GM21576 (cell line): ENCODE data around the gene MRPL34.

ENCODE experiments used
- ATAC-seq: cut with Tn5 transposase; IDR thresholded peaks from one replicate; pipeline ENCODE4 v1.9.1; 2021; ENCODE audit warnings: mild to moderate bottlenecking, moderate library complexity; ENCODE audit not compliant: unreplicated experiment

The MRPL34 gene

DNA sequence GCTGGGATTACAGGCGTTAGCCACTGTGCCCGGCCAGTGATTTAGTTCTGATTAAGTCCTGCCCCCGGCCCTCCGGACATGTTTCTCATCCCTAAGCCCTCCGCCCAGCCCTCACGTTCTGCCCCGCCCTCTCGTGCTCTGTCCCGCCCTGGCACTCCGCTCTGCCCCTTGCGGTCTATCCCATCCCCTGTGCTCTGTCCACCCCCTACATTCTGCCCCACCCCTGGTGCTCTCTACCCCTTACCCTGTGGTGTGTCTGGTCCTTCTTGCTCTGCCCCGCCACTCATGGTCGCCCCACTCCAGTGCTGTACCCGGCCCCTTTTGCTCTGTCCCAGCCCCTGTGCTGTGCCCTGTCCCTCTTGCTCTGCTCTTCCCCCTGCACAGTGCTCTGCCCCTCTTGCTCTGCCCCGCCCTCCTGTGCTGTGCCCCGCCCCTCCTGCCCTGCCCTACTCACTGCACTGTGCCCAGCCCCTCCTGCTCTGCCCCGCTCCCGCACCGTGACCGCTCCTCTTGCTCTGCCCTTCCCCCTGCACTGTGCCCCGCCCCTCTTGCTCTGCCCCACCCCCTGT is 34.7 kb downstream of the MRPL34 start:
- no peak for ATAC-seq

DNA sequence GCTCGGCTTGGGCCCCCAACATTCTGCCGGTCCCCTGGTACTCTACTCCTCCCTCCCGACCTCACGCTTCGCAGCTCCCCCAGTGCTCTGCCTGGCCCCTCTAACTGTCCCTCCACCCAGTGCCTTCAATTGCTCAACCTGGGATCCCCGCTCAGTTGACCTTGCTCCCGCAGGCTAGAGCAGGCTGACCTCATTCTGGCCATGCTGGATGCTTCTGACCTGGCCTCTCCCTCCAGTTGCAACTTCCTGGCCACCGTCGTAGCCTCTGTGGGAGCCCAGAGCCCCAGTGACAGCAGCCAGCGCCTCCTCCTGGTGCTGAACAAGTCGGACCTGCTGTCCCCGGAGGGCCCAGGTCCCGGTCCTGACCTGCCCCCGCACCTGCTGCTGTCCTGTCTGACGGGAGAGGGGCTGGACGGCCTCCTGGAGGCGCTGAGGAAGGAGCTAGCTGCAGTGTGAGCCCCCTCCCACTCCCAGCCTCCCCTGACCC is 35.2 kb downstream of the MRPL34 start:
- no peak for ATAC-seq

DNA sequence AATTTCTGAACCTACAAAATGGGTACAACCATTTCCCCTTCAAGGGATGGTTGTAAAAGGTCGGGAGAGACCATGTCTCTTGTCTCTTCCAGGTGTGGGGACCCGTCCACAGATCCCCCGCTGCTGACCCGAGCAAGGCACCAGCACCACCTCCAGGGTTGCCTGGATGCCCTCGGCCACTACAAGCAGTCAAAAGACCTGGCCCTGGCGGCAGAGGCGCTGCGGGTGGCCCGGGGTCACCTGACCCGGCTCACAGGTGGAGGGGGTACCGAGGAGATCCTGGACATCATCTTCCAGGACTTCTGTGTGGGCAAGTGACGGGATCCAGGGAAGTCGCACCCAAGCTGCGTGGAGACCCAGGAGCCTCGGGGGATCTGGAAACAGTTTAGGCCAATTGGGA is 35.7 kb downstream of the MRPL34 start:
- ATAC-seq = no peak

DNA sequence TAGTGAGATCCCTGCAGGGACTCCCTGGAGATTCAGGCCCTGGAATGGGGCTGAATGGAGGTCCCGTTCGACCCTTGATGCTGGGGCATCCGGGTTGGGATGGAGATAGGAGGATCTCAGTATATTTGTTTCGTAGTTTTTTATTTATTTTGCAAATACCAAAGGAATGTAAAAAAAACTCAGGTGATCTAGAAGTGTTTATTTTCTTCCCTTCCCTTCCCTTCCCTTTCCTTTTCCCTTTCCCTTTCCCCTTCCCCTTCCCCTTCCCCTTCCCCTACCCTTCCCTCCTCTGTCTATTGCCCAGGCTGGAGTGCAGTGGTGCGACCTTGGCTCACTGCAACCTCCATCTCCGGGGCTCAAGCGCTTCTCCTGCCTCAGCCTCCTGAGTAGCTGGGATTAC is 36.2 kb downstream of the MRPL34 start:
- ATAC-seq = no peak

DNA sequence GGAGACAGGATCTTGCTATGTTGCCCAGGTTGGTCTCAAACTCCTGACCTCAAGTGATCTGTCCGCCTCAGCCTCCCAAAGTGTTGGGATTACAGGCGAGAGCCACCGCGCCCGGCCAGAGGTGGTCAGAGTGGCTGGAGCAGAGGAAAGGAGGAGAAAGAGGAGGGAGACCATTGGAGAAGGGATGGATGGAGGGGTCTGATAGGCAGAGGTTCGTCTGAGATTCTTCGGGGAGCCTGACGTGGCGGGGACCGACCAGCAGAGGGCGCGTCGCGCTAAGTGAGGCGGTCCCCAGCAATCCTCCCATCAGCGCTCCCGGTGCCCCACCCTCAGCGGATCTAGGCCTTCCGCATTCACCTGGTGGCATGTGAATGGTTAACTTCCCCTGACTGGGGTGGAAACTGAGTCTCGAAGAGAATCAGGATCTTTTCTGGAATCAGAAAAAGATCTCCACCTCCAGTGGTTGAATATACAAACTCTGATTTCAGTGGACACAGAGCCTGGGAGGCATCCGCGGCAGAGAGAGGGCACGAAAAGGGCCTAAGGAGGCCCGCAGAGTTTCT is 40.5 kb downstream of the MRPL34 start:
- no peak for ATAC-seq

DNA sequence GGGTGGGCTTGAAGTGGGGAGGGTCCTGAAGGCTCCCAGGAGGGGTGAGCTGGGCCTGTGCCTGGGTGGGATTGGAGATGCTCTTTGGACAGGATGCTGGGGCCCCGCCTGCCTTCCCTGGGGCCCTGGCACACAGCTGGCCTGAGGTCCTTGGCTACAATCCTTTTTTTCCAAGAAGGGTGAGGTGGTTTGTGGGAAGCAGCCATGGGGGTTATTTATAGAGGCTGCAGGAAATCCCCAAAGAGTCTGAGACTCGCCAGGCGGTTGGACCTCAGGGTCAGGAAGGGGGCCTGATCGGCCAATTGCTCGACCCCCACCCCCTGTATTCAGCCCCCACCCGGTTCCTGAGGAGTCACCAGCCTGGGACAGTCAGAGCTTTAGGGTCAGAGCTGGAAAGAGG is 41.7 kb downstream of the MRPL34 start:
- ATAC-seq = no peak

DNA sequence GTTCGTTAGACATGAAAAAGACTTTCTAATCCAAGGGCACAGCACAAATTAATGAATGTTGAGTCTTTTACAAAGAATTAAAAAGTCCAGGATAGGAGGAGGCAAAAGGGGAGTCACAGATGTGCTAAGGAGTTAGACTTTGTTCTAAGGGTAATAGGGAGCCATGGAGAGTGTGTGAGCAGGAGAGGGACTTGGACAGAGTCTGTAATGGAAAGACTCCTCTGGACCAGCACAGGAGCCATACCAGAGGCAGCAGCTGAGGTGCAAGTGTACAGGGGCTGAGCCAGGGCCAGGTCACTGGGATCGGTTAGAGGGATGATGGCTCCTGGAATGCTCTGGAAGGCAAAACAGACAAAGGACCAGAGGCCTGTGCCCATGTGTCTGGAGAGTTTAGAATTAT is 42.2 kb downstream of the MRPL34 start:
- ATAC-seq = no peak

DNA sequence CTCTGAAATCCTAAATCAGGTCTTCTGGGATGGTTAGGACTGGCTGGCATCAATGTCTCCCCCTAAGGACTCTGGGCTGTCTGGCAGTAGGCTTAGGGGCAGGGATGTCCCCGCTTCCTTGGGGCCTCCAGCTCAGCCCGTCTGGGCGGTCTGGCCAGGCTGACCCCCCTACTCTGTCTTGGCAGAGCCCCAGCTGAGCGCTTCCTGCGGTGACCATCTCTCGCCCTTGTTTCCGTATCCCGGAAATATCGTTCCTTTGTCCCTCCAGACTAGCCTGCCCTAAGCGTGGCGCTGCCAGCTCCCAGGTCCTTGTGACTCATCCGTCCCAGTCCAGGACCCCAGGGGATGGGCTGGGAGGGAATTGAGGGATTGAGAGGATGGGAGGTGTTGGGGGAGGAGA is 43.0 kb downstream of the MRPL34 start:
- no peak for ATAC-seq

DNA sequence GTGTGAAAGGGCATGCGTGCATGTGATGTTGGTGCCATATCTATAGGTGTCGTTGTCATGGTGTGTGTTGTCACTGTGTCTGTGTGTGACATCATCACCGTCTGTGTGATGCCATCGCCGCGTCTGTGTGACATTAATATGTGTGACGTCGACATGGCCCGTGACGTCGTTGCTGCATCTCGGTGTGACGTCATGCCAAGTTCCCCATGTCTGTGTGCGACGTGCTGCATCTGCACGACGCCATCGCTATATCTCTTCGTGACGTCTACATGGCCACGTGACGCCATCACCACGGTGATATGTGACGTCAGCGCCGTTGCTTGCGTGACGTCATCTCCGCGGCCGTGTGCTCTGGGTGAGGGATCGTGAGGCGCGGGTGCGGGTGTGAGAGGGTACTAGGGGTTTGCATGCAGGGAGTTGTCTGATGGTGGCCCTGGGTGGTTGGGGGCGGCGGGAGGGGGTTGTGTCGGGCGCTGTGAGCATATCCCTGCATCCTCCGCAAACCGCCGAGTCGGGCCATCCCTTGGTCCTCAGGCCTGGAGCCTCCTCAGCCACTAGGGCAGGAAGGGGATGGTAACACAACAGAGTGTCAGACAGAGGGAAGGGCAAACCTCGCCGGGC is 46.3 kb downstream of the MRPL34 start:
- ATAC-seq = no peak

DNA sequence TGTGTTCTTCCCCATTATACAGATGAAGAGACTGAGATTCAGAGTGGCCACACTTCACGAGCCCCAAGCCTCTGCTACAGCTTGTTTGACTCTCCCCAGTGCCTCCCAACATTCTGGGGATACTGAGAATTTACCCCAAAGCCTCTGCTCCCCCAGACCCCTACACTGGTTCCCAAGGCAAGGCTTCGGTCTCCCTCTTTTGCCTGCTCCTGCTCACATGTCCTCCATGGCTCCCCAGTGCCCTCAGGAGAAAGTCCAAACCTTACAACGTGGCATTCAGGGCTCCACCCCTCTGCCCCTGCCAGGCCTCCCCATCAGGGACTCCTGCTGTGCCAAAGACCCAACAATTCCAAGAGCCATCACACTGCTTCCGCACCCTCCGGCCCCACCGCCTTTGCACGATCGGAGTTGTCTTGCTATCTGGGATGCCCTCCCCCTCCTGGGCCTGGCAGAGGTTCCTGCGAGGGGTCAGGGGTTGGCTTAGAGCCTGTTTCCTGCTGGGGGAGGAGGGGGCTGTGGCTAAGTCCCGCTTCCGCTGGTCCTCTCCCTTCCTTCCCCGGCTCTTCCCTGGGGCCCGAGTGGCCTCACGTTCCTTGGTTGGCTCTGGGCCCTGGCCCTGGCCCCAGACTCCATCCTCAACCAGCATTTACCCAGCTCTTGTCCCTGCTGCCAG is 47.1 kb downstream of the MRPL34 start:
- no peak for ATAC-seq

DNA sequence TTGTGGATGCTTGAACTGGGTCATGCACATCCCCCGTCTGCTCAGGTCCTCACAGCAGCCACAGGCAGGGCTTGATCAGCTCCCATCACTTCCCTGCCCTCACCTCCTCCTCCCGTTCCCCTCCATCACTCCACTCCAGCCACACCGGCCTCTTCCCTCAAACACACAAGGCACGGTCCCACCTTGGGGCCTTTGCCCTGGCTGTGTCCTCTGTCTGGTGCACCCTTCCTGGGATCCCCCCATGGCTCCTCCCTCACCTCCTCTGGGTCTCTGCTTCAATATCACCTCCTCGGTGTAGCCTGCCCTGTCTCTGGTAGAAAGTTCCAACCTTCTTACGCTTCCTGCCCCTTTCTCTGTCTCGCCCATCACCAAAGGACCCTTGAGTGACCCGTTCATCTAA is 47.7 kb downstream of the MRPL34 start:
- no peak for ATAC-seq
